K562 (cell line): Measurements from ENCODE around the gene ZNF723. TPM values are rescaled to one million over a fixed set of nuclear protein-coding genes. Genes with fewer than 3 reads are reported as not detected.

Source experiments
- CTCF ChIP-seq, 3 experiments: IDR thresholded peaks in 2 of 3; conservative IDR thresholded peaks in 1 of 3; 2 replicates each; pipeline ENCODE4 v1.5.1; 2011 to 2012; ENCODE audit warnings: low read length in 3 of 3, mild to moderate bottlenecking in 3 of 3, control low read depth in 2 of 3, improper control_type of control experiment in 1 of 3, inconsistent platforms in 1 of 3, low read depth in 1 of 3, mixed read lengths in 1 of 3, moderate library complexity in 1 of 3; ENCODE audit not compliant: insufficient read depth in 2 of 3
- E2F6 ChIP-seq, 2 experiments: IDR thresholded peaks; 2 replicates each; pipeline ENCODE4 v1.6.1; 2011; ENCODE audit warnings: borderline replicate concordance in 1 of 2, control low read depth in 1 of 2, low read depth in 1 of 2, low read length in 1 of 2, mild to moderate bottlenecking in 1 of 2, mixed read lengths in 1 of 2, moderate library complexity in 1 of 2; ENCODE audit not compliant: insufficient read depth in 1 of 2, insufficient read length in 1 of 2, poor library complexity in 1 of 2, severe bottlenecking in 1 of 2; ENCODE audit errors: extremely low read depth in 1 of 2
- MEF2D ChIP-seq: conservative IDR thresholded peaks from 2 replicates; pipeline ENCODE4 v1.6.1; 2016; ENCODE audit warnings: low read depth, missing genetic modification characterization, missing compliant biosample characterization
- RAD21 ChIP-seq, 2 experiments: fragments of 250-450 bp in 1 of 2; fragments of 450-650 bp in 1 of 2; sonication (Bioruptor Pico) in 1 of 2; formaldehyde crosslinking in 1 of 2; IDR thresholded peaks in 1 of 2; conservative IDR thresholded peaks in 1 of 2; 2 replicates each; pipeline versions ENCODE4 v1.4.0 to v1.8.0; 2020 to 2022; ENCODE audit warnings: mild to moderate bottlenecking in 2 of 2, moderate library complexity in 1 of 2
- RFX7 ChIP-seq: fragments of 250-450 bp; sonication (Bioruptor Pico); IDR thresholded peaks from 2 replicates; pipeline ENCODE4 v1.5.1; 2021; ENCODE audit warnings: mild to moderate bottlenecking
- SMAD1 ChIP-seq: fragments of 150-350 bp; IDR thresholded peaks from 2 replicates; pipeline ENCODE4 v1.6.1; 2014; ENCODE audit warnings: low read length, low read depth; ENCODE audit not compliant: partially characterized antibody
- SMC3 ChIP-seq: conservative IDR thresholded peaks from 2 replicates; pipeline ENCODE4 v1.6.1; 2011; ENCODE audit warnings: low read depth, low read length, improper control_type of control experiment; ENCODE audit not compliant: insufficient read depth
- SP1 ChIP-seq: sonication (generic); formaldehyde crosslinking; IDR thresholded peaks from 2 replicates; pipeline ENCODE4 v1.8.1; 2022; ENCODE audit warnings: mild to moderate bottlenecking, missing genetic modification reagents
- ZBTB49 ChIP-seq: sonication (generic); formaldehyde crosslinking; IDR thresholded peaks from 2 replicates; pipeline ENCODE4 v1.8.0; 2022; ENCODE audit warnings: missing genetic modification reagents, mild to moderate bottlenecking, borderline replicate concordance
- ZFP36 ChIP-seq: fragments of 150-350 bp; IDR thresholded peaks from 2 replicates; pipeline ENCODE4 v1.6.1; 2018; ENCODE audit warnings: low read length, low read depth; ENCODE audit not compliant: partially characterized antibody
- ZFX ChIP-seq: sonication (generic); formaldehyde crosslinking; IDR thresholded peaks from 2 replicates; pipeline ENCODE4 v1.8.0; 2022; ENCODE audit warnings: mild to moderate bottlenecking, missing genetic modification reagents, moderate library complexity
- ZNF124 ChIP-seq: sonication (generic); formaldehyde crosslinking; IDR thresholded peaks from 2 replicates; pipeline ENCODE4 v1.8.1; 2022; ENCODE audit warnings: missing genetic modification reagents
- ZNF699 ChIP-seq: fragments of 250-450 bp; sonication (Bioruptor Pico); IDR thresholded peaks from 2 replicates; pipeline ENCODE4 v1.8.0; 2021; ENCODE audit warnings: mild to moderate bottlenecking, moderate library complexity; ENCODE audit not compliant: insufficient replicate concordance
- ZNF717 ChIP-seq: fragments of 250-450 bp; sonication (Bioruptor Pico); IDR thresholded peaks from 2 replicates; pipeline ENCODE4 v1.5.0; 2021
- ZNF79 ChIP-seq: fragments of 250-450 bp; sonication (Bioruptor Pico); IDR thresholded peaks from 2 replicates; pipeline ENCODE4 v1.4.0; 2020; ENCODE audit warnings: low read depth, mild to moderate bottlenecking, moderate library complexity
- polyA plus RNA-seq, 8 experiments: library from polyadenylated mRNA; depleted of rRNA in 4 of 8; stranded (reverse) in 5 of 8; unstranded in 3 of 8; fragments of >200 nt; fragmentation: Nextera tagmentation in 2 of 8; fragmentation: Illumina TruSeq in 1 of 8; extraction: Ambion mirVana in 2 of 8; extraction: Trizol in 1 of 8; gene quantifications; 2 replicates each; pipeline versions ENCODE4 v1.2.1 to v1.2.3, GENCODE V29; 2011 to 2014; ENCODE audit warnings: inconsistent platforms in 1 of 8, missing spikeins in 1 of 8
- total RNA-seq, 7 experiments: library from RNA; depleted of rRNA in 6 of 7; stranded (reverse); fragments of >200 nt in 6 of 7; fragmentation: Illumina TruSeq in 2 of 7; extraction: Trizol in 2 of 7; gene quantifications; 2 replicates each; pipeline versions ENCODE4 v1.2.1 to v1.2.3, GENCODE V29; 2011 to 2021; ENCODE audit warnings: low replicate concordance in 1 of 7

The ZNF723 gene
- total and polyA plus RNA-seq, 9 of the 15 experiments (the other 6 are each of a cell fraction or from before 2014, with no cell fraction given) = 0.07 to 0.18 (median 0.11) TPM; not detected in 6

GRCh38 chr19:22882797-22883196, 50.7 kb downstream of the ZNF723 start (continued):
- TF ChIP-seq CTCF (IDR thresholded peaks at IDR 0.05 in 2 of 3, conservative IDR thresholded peaks at IDR 0.05 in 1 of 3; ENCODE audit: insufficient read depth in 2 of 3, low read depth in 1 of 3, low read length in 3 of 3) = peak in 2 of 3 experiments; percentile 19 to 45; a peak in 2 of 6 replicates
- TF ChIP-seq ZFP36 = no peak
- TF ChIP-seq ZNF79 = no peak
- no peak for TF ChIP-seq RFX7 (CRISPR knock-in tag)
- no peak for TF ChIP-seq ZBTB49 (CRISPR knock-in tag)
- TF ChIP-seq E2F6 (IDR thresholded peaks at IDR 0.05; ENCODE audit: borderline replicate concordance in 1 of 2, extremely low read depth in 1 of 2, insufficient read depth in 1 of 2, insufficient read length in 1 of 2, low read depth in 1 of 2, low read length in 1 of 2, poor library complexity in 1 of 2, severe bottlenecking in 1 of 2) = no peak
- no peak for TF ChIP-seq MEF2D
- TF ChIP-seq ZFX (CRISPR knock-in tag) = no peak
- no peak for TF ChIP-seq ZNF699 (CRISPR knock-in tag)
- TF ChIP-seq ZNF124 (CRISPR knock-in tag) = no peak
- TF ChIP-seq SMC3 = peak; percentile 21; the same call in 1 of the 2 replicates
- TF ChIP-seq SP1 (CRISPR knock-in tag) = no peak
- TF ChIP-seq RAD21 (CRISPR knock-in tag; conservative IDR thresholded peaks at IDR 0.05 in 1 of 2, IDR thresholded peaks at IDR 0.05 in 1 of 2) = peak; percentile 43 to 66
- no peak for TF ChIP-seq SMAD1
- no peak for TF ChIP-seq ZNF717 (CRISPR knock-in tag)
